HFFc6 (cell line): ENCODE data around the gene REX1BD. TPM values are rescaled to one million over a fixed set of nuclear protein-coding genes. Genes with fewer than 3 reads are reported as not detected.
"Not testable (repeated sequence)": the region's sequence is repeated elsewhere in the genome, so short reads cannot be mapped to it uniquely, and the experiment has no call there.

ENCODE experiments used
- DNase-seq: peaks from one replicate; pipeline ENCODE4 v3.0.0-alpha.2; 2018
- H3K27ac Mint-ChIP-seq: 2 replicates; pipeline ENCODE4 v1.8.0; 2020; ENCODE audit warnings: mild to moderate bottlenecking, mixed read lengths
- H3K27me3 Mint-ChIP-seq: 2 replicates; pipeline ENCODE4 v1.8.0; 2021; ENCODE audit warnings: mild to moderate bottlenecking, moderate library complexity, mixed read lengths; ENCODE audit not compliant: insufficient read depth
- H3K36me3 Mint-ChIP-seq: 2 replicates; pipeline ENCODE4 v1.8.0; 2021; ENCODE audit warnings: low read depth, mixed read lengths
- H3K4me1 Mint-ChIP-seq: 2 replicates; pipeline ENCODE4 v1.8.0; 2020; ENCODE audit warnings: low read depth, mixed read lengths
- H3K4me3 Mint-ChIP-seq: 2 replicates; pipeline ENCODE4 v1.8.0; 2020; ENCODE audit warnings: mild to moderate bottlenecking, moderate library complexity, mixed read lengths
- H3K9me3 Mint-ChIP-seq: 2 replicates; pipeline ENCODE4 v1.8.0; 2020; ENCODE audit warnings: mild to moderate bottlenecking, mixed read lengths
- total RNA-seq, 6 experiments: library from RNA; stranded (reverse); fragmentation: NEBNext Ultra II Directional; extraction: Animal tissue kit (Norgen Biotek cat#: 25700); gene quantifications; 2 replicates in 1 of 6; 3 replicates in 5 of 6; pipeline ENCODE4 v1.2.3, GENCODE V29; 2021
- TF ChIP-seq, protein P1 (sequence below): fragments of 200-600 bp; sonication (generic); IDR thresholded peaks from 2 replicates; pipeline ENCODE4 v1.5.0; 2021; ENCODE audit warnings: antibody characterized with exemption, mild to moderate bottlenecking

REX1BD gene
- total RNA-seq, 6 experiments from 2014 or later = 50.2 to 73.8 (median 60.8) TPM

DNA sequence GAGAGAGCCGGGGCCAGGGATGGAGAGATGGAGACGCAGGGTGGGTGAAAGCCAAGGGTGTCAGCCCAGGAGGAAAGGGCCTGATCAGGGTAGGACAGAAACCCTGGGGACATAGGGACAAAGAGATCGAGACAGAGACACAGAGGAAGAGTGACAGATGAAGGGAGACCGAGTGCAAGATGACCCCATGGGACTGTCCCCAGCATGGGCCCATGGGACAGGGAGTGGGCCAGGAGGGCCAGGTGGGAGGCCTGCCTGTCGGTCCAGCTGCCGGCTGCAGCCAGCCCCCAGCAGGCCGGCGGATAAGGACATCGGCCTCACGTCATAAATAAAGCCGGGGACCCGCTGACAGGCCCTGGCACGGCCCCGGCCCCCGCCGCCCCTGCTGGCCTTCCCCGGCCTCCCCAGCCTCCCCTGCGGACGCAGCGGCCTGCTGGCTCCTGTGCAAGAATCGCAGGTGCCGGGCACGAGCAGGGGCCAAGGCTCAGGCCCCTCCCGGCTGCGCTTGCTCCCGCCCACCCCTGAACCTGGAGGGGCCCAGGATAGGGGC lies 6.3 kb downstream of the REX1BD start:
- H3K4me3 Mint-ChIP-seq = peak overlapping the region; percentile 77
- H3K4me1 Mint-ChIP-seq = peaks cover 14% of the 10 kb centered on the region
- DNase-seq = no peak

DNA sequence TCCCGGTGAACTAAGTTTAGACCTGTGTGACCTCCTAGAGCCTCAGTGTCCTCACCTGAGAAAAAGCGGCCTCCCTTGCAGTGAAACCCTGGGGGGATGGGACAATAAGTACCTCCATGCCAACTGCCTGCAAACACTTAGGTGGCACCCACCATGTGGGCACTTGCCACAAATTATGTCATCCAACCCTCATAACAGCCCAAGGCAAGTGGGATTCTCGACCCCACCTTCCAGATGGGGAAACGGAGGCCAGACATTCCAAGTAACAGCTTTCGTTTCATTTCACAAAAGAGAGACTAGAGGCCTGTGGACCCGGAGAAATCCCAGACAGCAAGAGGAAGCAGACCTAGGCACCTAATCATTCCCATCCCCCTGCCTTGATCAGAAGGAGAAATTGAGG lies 6.9 kb downstream of the REX1BD start:
- H3K27me3 Mint-ChIP-seq = peaks cover 7% of the 10 kb centered on the region; the same call in 1 of the 2 replicates
- no peak overlapping the region for H3K4me3 Mint-ChIP-seq
- no peaks in the 10 kb centered on the region for H3K9me3 Mint-ChIP-seq
- TF ChIP-seq, protein P1, sequence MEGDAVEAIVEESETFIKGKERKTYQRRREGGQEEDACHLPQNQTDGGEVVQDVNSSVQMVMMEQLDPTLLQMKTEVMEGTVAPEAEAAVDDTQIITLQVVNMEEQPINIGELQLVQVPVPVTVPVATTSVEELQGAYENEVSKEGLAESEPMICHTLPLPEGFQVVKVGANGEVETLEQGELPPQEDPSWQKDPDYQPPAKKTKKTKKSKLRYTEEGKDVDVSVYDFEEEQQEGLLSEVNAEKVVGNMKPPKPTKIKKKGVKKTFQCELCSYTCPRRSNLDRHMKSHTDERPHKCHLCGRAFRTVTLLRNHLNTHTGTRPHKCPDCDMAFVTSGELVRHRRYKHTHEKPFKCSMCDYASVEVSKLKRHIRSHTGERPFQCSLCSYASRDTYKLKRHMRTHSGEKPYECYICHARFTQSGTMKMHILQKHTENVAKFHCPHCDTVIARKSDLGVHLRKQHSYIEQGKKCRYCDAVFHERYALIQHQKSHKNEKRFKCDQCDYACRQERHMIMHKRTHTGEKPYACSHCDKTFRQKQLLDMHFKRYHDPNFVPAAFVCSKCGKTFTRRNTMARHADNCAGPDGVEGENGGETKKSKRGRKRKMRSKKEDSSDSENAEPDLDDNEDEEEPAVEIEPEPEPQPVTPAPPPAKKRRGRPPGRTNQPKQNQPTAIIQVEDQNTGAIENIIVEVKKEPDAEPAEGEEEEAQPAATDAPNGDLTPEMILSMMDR = no peak
- peaks cover 11% of the 10 kb centered on the region for H3K4me1 Mint-ChIP-seq
- no peak overlapping the region for H3K27ac Mint-ChIP-seq
- peaks cover 6% of the 10 kb centered on the region; the same call in 1 of the 2 replicates for H3K36me3 Mint-ChIP-seq
- DNase-seq = no peak

More for the DNA sequence above, 6.3 kb downstream of the REX1BD start:
- Mint-ChIP-seq H3K27ac (peak overlapping the region; percentile 65), H3K27me3 (peaks cover 7% of the 10 kb centered on the region; the same call in 1 of the 2 replicates), H3K9me3 (no peaks in the 10 kb centered on the region), H3K36me3 (peaks cover 8% of the 10 kb centered on the region; the same call in 1 of the 2 replicates)
- TF ChIP-seq, protein P1 = no peak

DNA sequence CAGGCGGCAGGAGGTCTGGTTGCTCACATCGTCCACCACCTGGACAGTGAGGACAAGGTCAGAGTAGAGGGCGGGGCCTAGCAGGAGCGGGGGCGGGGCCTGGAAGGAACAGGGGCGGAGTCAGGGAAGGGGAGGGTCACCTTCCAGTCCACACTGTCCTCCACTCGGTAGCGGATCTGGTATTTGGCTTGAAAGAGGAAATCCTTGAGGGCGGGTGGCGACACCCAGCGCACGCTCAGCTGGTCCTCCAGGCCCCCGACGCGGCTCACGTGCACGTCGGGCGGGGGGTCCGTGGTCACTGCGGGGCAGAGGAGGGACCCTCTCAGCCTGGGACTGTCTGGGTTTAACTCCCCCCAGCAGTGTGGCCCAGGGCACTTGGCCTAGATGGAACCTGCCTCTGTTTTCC lies 8.2 kb downstream of the REX1BD start:
- H3K4me1 Mint-ChIP-seq = peaks cover 11% of the 10 kb centered on the region
- peaks cover 7% of the 10 kb centered on the region; the same call in 1 of the 2 replicates for H3K27me3 Mint-ChIP-seq
- H3K4me3 Mint-ChIP-seq = no peak overlapping the region
- H3K9me3 Mint-ChIP-seq = no peaks in the 10 kb centered on the region
- H3K27ac Mint-ChIP-seq = no peak overlapping the region
- no peaks in the 10 kb centered on the region for H3K36me3 Mint-ChIP-seq
- TF ChIP-seq, protein P1 = no peak
- no peak for DNase-seq

DNA sequence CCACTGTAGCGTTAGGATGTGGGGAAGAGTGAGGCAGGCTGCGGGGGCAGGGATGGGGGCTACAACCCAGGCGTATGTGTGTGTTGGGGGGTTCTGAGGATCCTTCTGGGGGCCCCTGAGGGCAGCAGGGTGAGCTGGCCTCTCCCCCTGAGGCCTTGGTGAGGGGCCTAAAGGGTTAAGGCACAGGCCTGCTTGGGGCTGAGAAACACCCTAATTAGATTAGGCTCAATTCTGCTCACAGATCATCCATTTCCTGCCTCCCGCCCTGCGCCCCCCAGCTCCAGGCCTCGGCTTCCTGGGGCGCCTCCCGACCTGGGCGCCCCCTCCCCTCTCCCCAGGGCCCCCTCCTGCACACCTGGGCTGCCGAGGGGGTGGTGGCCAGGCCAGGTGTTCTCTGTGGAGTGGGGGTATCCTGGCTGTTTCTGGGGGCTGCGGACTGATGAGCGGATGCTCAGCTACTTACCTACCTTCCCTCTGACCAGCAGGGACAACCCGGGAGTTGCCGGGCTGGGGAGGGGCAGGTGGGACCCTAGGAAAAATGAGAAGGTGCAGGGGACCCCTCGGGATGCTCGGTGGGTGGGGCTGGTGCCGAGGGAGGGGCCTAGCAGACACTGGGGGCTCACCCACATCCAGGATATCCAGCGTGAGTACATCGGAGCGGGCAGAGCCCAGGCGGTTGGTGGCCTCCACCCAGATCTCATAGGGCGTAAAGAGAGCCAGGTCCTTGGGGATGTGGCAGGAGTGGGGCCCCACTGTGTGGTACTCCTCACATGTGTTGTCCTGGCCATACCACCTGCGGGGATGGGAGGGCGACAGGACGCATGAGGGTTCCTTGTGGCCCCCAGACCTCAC lies 9.4 kb downstream of the REX1BD start:
- Mint-ChIP-seq H3K9me3 (no peaks in the 10 kb centered on the region), H3K27me3 (peaks cover 7% of the 10 kb centered on the region; the same call in 1 of the 2 replicates), H3K36me3 (no peaks in the 10 kb centered on the region), H3K4me3 (no peak overlapping the region), H3K27ac (no peak overlapping the region), H3K4me1 (peaks cover 11% of the 10 kb centered on the region)
- no peak for DNase-seq
- TF ChIP-seq, protein P1 = no peak

DNA sequence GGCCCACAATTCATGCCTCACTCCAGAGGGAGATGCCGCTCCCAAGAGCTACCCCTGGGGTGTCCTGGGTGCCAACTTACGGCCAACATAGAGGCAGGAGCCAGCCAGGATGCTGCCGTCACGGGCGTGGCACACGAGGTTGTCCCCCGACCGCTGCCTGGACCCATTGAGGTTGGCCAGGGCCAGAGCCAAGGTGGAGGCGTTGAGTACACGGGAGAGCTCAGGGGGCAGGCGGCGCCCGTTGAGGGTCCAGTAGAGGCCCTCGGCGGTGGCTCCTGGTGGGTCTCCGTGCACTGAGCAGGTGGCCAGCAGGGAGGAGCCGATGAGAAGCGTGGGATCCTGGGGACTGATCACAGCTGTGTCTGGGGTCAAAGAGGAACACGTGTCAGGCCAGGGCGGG lies 10.9 kb downstream of the REX1BD start:
- no peak for DNase-seq
- H3K4me1 Mint-ChIP-seq = peaks cover 5% of the 10 kb centered on the region
- no peak overlapping the region for H3K27ac Mint-ChIP-seq
- no peak overlapping the region for H3K4me3 Mint-ChIP-seq
- TF ChIP-seq, protein P1 = no peak
- H3K9me3 Mint-ChIP-seq = no peaks in the 10 kb centered on the region
- H3K36me3 Mint-ChIP-seq = no peaks in the 10 kb centered on the region
- peaks cover 10% of the 10 kb centered on the region; the same call in 1 of the 2 replicates for H3K27me3 Mint-ChIP-seq

DNA sequence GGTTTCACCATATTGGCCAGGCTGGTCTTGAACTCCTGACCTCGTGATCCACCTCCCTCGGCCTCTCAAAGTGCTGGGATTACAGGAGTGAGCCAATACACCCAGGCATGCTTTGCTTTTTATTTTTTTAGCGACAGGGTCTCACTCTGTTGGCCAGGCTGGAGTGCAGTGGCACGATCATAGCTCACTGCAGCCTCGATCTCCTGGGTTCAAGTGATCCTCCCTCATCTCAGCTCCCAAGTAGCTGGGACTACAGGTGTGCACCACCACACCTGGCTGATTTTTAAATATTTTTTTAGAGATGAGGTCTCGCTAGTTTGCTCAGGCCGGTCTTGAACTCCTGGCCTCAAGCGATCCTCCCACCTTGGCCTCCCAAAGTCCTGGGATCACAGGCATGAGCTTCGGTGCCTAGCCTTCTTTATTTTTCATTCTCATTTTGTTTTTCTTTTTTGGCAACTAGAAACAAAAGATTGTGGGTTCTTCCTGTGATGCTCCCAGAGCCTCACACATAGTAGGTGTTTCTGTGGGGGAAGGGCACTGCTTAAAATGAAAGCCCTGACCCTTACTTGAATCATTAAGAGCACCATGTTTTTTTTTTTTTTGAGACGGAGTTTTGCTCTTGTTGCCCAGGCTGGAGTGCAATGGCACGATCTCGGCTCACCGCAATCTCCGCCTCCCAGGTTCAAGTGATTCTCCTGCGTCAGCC lies 12.2 kb downstream of the REX1BD start:
- DNase-seq, H3K4me3 Mint-ChIP-seq, H3K27ac Mint-ChIP-seq, H3K4me1 Mint-ChIP-seq, H3K36me3 Mint-ChIP-seq, H3K9me3 Mint-ChIP-seq: not testable (repeated sequence)
- H3K27me3 Mint-ChIP-seq = peaks cover 16% of the 10 kb centered on the region
